Aorta (tissue), 5 donors: ENCODE measurements around the gene USP9X. TPM values are rescaled to one million over a fixed set of nuclear protein-coding genes. Genes with fewer than 3 reads are reported as not detected.
"Not testable (repeated sequence)": the region's sequence is repeated elsewhere in the genome, so short reads cannot be mapped to it uniquely, and the experiment has no call there.

Experiments used
- ATAC-seq: fragments of 200-7000 bp; cut with Tn5 transposase; one replicate; pipeline ENCODE4 v1.9.1; 2022; ENCODE audit warnings: moderate library complexity; ENCODE audit not compliant: low FRiP score
- DNase-seq, 2 donors: peaks; one replicate each; pipeline ENCODE4 v3.0.0-alpha.2; 2020
- H3K27ac ChIP-seq, 2 donors: one replicate each; pipeline ENCODE4 v1.5.1; 2013; ENCODE audit warnings: low read length in 2 of 2, mild to moderate bottlenecking in 2 of 2, moderate library complexity in 2 of 2, control low read depth in 1 of 2, inconsistent platforms in 1 of 2, low read depth in 1 of 2
- H3K27me3 ChIP-seq, 2 donors: one replicate each; pipeline ENCODE4 v1.6.1; 2013; ENCODE audit warnings: control low read depth in 1 of 2, low read length in 1 of 2, mild to moderate bottlenecking in 1 of 2, moderate library complexity in 1 of 2; ENCODE audit not compliant: insufficient read depth in 2 of 2, control insufficient read depth in 1 of 2
- H3K36me3 ChIP-seq, 2 donors: one replicate each; pipeline ENCODE4 v1.6.1; 2013; ENCODE audit warnings: control low read depth in 1 of 2, low read length in 1 of 2, mild to moderate bottlenecking in 1 of 2; ENCODE audit not compliant: insufficient read depth in 2 of 2, control insufficient read depth in 1 of 2
- H3K4me1 ChIP-seq, 2 donors: one replicate each; pipeline ENCODE4 v1.6.1; 2013; ENCODE audit warnings: low read length in 2 of 2, control low read depth in 1 of 2, mild to moderate bottlenecking in 1 of 2, moderate library complexity in 1 of 2; ENCODE audit not compliant: insufficient read depth in 2 of 2, control insufficient read depth in 1 of 2
- H3K4me3 ChIP-seq, 2 donors: one replicate each; pipeline ENCODE4 v1.5.1; 2013; ENCODE audit warnings: low read length in 2 of 2, control low read depth in 1 of 2, mild to moderate bottlenecking in 1 of 2
- H3K9me3 ChIP-seq: one replicate; pipeline ENCODE4 v1.6.1; 2013; ENCODE audit warnings: mild to moderate bottlenecking, low read length; ENCODE audit not compliant: control insufficient read depth
- WGBS, 2 donors: extraction: QIAGEN DNeasy Blood & Tissue Kit; methylation state at CpG; one replicate each; pipeline ENCODE4 v1.1.7; 2013; 5-methylcytosine and 5-hydroxymethylcytosine counted together
- intact Hi-C, 2 donors: fragments of 100-400 bp; cut with DNase I; formaldehyde crosslinking; loops; one replicate each; pipeline versions ENCODE4 v1.14.2 to v1.15.0; 2022
- polyA plus RNA-seq, 2 donors: library from polyadenylated mRNA; stranded (reverse); fragments of 200-250 nt; gene quantifications; one replicate each; pipeline ENCODE4 v1.2.3, GENCODE V29; 2013
- total RNA-seq, 2 donors: library from RNA; stranded (reverse); fragmentation: NEBNext Ultra II Directional; extraction: Animal tissue kit (Norgen Biotek cat#: 25700); gene quantifications; one replicate each; pipeline ENCODE4 v1.2.1, GENCODE V29; 2021
- donor health status: healthy with polysubstance abuse.
- donor health status: Bipolar disorder and iron deficiency.
- donor health status: DM: no; HTN: no; CAD: no.
- donor health status: DM: no; HTN: no; CAD: no.
- donor health status: DM: yes; HTN: yes; CAD: no.

USP9X gene
- total and polyA plus RNA-seq, 4 donors = 7.8 to 91.4 (median 51.1) TPM

DNA sequence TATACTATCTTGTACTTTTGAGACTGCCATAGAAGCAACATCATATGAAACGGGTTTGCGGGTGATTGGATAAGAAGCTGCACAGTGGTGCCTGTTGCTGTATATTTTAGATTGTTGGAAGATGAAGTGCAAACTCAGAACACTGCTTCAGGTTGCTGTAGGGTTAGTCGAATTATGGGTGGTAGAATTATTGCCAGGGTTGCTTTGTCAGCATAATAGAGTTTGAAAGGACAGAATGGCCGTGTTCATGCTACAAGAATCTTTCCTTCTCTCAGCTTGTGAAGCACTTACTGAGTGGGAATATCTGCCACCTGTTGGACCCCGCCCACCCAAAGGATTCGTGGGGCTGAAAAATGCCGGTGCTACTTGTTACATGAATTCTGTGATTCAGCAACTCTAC is 115.5 kb downstream of the USP9X start:
- Histone ChIP-seq H3K4me3 (no peak overlapping the region), H3K36me3 (peaks cover 0 to 3% of the 10 kb centered on the region in 2 donors), H3K27ac (no peak overlapping the region), H3K9me3 (no peaks in the 10 kb centered on the region), H3K4me1 (no peaks in the 10 kb centered on the region), H3K27me3 (no peaks in the 10 kb centered on the region)
- ATAC-seq (no peak), DNase-seq (no peak)
- WGBS, 2 donors = 89 to 94% methylated on average over 7 of the region's 7 CpGs
- intact Hi-C loops = no loop called here

DNA sequence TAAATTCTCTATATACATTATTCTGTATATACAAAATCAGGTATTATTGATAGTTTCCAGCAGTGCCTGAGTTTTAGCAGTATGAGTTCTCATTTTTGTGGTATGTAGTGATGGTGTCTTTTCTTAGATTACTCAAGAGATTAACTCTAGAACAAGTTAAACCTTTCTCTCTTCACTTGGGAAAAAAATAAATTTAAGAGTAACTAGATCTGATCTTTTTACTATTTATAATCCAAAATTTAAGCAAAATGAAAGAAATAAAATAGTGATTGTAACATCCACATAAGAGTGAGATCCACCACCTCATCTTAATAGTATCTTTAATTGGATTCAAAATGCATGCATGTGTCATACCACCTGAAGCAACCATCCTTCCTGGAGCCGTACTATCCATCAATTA is 124.6 kb downstream of the USP9X start:
- Histone ChIP-seq H3K4me1 (no peaks in the 10 kb centered on the region), H3K27me3 (no peaks in the 10 kb centered on the region), H3K4me3 (no peak overlapping the region), H3K27ac (no peak overlapping the region), H3K36me3 (peaks cover 4 to 14% of the 10 kb centered on the region in 2 donors), H3K9me3 (no peaks in the 10 kb centered on the region)
- intact Hi-C loops = no loop called here
- no peak for ATAC-seq
- DNase-seq = no peak
- WGBS, 2 donors = 93 to 100% methylated on average over 1 of the region's 1 CpG

DNA sequence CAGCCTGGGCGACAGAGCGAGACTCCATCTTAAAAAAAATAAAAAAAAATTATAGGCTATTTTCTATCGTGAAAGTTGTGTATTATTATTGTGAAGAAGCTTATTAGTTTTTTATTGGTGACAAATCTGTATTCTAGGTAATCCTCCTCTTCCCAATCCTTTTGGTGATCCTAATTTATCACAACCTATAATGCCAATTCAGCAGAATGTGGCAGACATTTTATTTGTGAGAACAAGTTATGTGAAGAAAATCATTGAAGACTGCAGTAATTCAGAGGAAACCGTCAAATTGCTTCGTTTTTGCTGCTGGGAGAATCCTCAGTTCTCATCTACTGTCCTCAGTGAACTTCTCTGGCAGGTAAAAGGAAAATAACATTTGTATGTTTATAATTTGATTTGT is 139.4 kb downstream of the USP9X start:
- ATAC-seq (no peak), DNase-seq (no peak)
- Histone ChIP-seq H3K27ac (no peak overlapping the region), H3K27me3 (no peaks in the 10 kb centered on the region), H3K36me3 (no peaks in the 10 kb centered on the region), H3K4me1 (no peaks in the 10 kb centered on the region), H3K4me3 (no peak overlapping the region), H3K9me3 (no peaks in the 10 kb centered on the region)
- WGBS, 2 donors = 92 to 95% methylated on average over 5 of the region's 5 CpGs
- intact Hi-C loops = no loop called here

DNA sequence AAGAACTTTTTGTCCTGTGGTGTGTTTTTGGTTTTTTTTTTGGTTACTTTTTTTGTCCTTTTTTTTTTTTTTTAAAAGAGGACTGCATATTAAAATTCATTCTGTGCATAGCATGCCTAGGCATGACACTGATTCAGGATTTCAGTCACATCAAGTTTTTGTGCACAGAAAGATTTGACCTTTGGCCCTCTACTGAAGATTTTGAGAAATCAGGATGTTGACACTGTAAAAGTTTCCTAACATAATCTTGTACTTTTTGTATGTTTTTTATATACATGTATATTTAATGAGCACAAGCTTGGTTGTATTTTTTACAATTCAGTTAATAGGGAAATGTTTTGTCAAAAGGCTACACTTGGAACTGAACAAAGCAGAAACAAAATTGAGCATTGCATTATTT is 148.7 kb downstream of the USP9X start:
- Histone ChIP-seq H3K27me3 (no peaks in the 10 kb centered on the region), H3K4me3 (no peak overlapping the region), H3K4me1 (no peaks in the 10 kb centered on the region), H3K9me3 (no peaks in the 10 kb centered on the region), H3K36me3 (no peaks in the 10 kb centered on the region), H3K27ac (no peak overlapping the region)
- ATAC-seq (no peak), DNase-seq (no peak)
- intact Hi-C loops = no loop called here

DNA sequence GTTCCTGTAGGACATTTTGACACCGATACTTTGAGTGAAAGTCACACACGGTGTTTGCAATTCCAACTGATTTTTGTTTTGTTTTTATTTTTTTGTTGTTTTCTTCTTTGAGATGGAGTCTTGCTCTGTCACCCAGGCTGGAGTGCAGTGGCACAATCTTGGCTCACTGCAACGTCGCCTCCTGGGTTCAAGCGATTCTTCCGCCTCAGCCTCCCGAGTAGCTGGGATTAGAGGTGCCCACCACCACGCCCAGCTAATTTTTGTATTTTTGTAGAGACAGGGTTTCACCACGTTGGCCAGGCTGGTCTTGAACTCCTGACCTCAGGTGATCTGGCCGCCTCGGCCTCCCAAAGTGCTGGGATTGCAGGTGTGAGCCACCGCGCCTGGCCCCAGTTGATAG is 149.2 kb downstream of the USP9X start:
- H3K27ac ChIP-seq, ATAC-seq, H3K27me3 ChIP-seq, DNase-seq, H3K4me3 ChIP-seq, H3K36me3 ChIP-seq, intact Hi-C loops, H3K4me1 ChIP-seq, H3K9me3 ChIP-seq: not testable (repeated sequence)
- WGBS, 2 donors = 94 to 95% methylated on average over 13 of the region's 13 CpGs

DNA sequence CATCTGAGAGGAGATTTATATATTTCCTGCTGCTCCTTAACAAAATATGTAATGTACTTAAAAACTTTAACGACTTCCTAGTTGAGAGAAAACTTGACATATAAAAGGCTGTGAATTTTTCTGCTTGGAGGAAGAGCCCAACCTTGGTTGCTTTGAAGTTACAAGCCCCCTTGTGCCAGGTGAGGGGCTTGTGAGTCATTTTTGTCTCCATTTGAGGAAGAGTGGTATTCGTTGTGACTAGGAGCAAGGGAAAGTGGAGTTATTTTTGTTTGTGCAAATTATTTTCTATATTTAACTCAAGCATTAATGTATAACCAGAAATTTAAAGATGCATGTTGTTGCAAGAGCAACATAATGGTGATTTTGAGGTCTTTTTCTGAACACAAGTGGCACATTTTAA is 149.7 kb downstream of the USP9X start:
- ATAC-seq (no peak), DNase-seq (no peak)
- H3K4me1 ChIP-seq = no peaks in the 10 kb centered on the region
- intact Hi-C loops = no loop called here
- 59 to 77% methylated on average over 2 of the region's 2 CpGs for WGBS, 2 donors
- no peaks in the 10 kb centered on the region for H3K36me3 ChIP-seq
- no peak overlapping the region for H3K4me3 ChIP-seq
- H3K27ac ChIP-seq = no peak overlapping the region
- H3K27me3 ChIP-seq = no peaks in the 10 kb centered on the region
- no peaks in the 10 kb centered on the region for H3K9me3 ChIP-seq

DNA sequence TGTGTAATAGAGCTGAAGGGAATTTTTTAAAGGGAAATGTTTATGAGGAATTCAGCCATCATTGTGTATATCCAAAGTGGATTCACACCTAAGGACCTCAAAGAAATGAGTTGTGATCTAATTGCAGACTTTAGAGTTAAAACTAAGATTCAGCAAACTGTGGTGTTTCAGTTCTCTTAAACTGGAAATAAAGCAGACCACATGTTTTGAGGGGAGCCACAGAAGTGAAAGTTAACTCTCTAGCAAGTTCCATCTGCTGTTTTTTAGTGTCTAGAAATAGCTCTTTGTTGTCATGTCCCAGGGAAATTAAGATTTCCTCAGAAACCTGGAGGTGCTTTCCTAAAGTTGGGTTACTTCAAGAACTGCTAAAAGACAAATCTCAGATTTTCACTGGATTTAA is 151.4 kb downstream of the USP9X start:
- no peak overlapping the region for H3K4me3 ChIP-seq
- ATAC-seq (no peak), DNase-seq (no peak)
- H3K27ac ChIP-seq = no peak overlapping the region
- intact Hi-C loops = no loop called here
- no peaks in the 10 kb centered on the region for H3K27me3 ChIP-seq
- H3K36me3 ChIP-seq = no peaks in the 10 kb centered on the region
- no peaks in the 10 kb centered on the region for H3K9me3 ChIP-seq
- no peaks in the 10 kb centered on the region for H3K4me1 ChIP-seq

DNA sequence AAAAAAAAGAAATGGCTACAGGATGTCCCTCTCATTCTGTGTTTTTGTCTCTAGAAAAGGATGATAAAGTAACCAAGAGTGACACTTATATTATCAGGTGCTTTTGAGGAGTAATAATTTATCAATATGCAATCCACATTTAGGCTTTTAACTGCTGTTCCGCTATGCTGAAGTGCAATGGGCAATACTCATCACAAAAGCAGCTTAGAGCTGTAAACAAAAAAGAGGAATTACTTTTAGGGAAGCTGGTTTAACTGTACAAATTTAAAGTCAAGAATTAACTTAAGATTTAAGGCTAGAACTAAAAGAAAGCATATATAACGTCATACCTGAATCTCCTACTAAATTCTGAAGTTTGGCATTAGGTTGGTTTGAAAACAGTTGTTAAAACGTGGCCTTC is 155.3 kb downstream of the USP9X start:
- no peak for ATAC-seq
- intact Hi-C loops = no loop called here

DNA sequence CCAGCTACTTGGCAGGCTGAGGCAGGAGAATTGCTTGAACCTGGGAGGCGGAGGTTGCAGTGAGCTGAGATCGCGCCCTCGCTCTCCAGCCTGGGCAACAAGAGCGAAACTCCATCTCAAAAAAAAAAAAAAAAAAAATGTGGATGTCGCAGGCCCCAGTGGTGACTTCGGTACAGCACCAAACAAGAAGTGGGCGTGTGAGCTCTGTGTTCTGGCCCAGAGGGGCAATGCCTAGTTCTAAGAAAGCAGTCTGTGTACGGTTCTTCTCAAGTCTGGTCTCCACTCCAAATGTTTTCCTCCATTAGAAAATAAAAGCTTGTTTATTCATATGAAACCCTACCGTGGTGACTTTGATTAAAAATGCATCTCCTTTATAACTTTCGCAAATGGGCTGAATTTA is 156.7 kb downstream of the USP9X start:
- intact Hi-C loops = no loop called here
- DNase-seq = no peak

More for the DNA sequence above, 155.3 kb downstream of the USP9X start:
- H3K9me3 ChIP-seq = no peaks in the 10 kb centered on the region
- no peaks in the 10 kb centered on the region for H3K27me3 ChIP-seq
- H3K4me1 ChIP-seq = no peaks in the 10 kb centered on the region
- H3K36me3 ChIP-seq = no peaks in the 10 kb centered on the region
- 71 to 73% methylated on average over 3 of the region's 3 CpGs for WGBS, 2 donors
- no peak overlapping the region for H3K4me3 ChIP-seq
- H3K27ac ChIP-seq = no peak overlapping the region
- DNase-seq = no peak

More for the DNA sequence above, 156.7 kb downstream of the USP9X start:
- 90% methylated on average over 11 of the region's 11 CpGs for WGBS, 2 donors
- Histone ChIP-seq H3K4me3 (no peak overlapping the region), H3K36me3 (no peaks in the 10 kb centered on the region), H3K9me3 (no peaks in the 10 kb centered on the region), H3K27ac (no peak overlapping the region), H3K4me1 (no peaks in the 10 kb centered on the region), H3K27me3 (no peaks in the 10 kb centered on the region)
- ATAC-seq = no peak
